GM12891 (cell line): ENCODE measurements around the gene IRF2BP2.

Experiments
- DNase-seq: peaks from one replicate; pipeline ENCODE4 v3.0.0; 2011; ENCODE audit warnings: low spot score; ENCODE audit not compliant: insufficient read length
- FAIRE-seq: peaks from 2 replicates; lab custom pipeline; 2011; peaks lifted over from hg19 to GRCh38; lab: Jason Lieb, UNC
- PAX5 ChIP-seq: IDR thresholded peaks from 2 replicates; pipeline ENCODE4 v1.6.1; 2011; ENCODE audit warnings: low read length, moderate library complexity, mild to moderate bottlenecking; ENCODE audit not compliant: insufficient read depth, severe bottlenecking
- POLR2A ChIP-seq: IDR thresholded peaks from 2 replicates; pipeline ENCODE4 v1.6.1; 2011; ENCODE audit warnings: low read depth, low read length, control low read depth
- POLR2AphosphoS5 ChIP-seq: IDR thresholded peaks from 2 replicates; pipeline ENCODE4 v1.6.1; 2011; ENCODE audit warnings: low read depth, low read length, control low read depth
- POU2F2 ChIP-seq: IDR thresholded peaks from 2 replicates; pipeline ENCODE4 v1.6.1; 2011; ENCODE audit warnings: low read depth, mild to moderate bottlenecking, control low read depth, low read length, moderate library complexity
- SPI1 ChIP-seq: IDR thresholded peaks from 2 replicates; pipeline ENCODE4 v1.6.1; 2011; ENCODE audit warnings: low read depth, low read length, control low read depth
- TAF1 ChIP-seq: IDR thresholded peaks from 2 replicates; pipeline ENCODE4 v1.6.1; 2011; ENCODE audit warnings: low read depth, low read length, control low read depth

The IRF2BP2 gene

DNA sequence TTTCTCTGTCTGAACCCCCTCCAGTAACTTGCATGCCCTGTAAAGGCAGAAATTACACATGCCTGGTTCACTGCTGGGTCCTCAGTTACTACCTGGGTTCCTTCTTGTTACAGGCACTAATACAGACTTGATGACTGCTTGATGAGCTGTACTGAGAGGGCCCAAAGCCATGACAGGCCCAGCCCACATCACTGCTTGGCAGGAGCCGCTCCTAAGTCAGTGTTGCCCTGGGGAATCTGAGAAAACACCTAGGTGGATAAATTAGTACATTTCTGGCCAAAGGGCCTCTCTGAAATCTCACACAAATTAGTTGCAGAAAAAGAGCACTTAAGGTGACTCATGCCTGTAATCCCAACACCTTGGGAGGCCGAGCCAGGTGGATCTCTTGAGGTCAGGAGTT lies 37.8 kb upstream of the IRF2BP2 start:
- DNase-seq (no peak), FAIRE-seq (no peak)
- no peak for TF ChIP-seq PAX5
- no peak for TF ChIP-seq TAF1
- TF ChIP-seq POU2F2: no peak
- no peak for TF ChIP-seq POLR2A

DNA sequence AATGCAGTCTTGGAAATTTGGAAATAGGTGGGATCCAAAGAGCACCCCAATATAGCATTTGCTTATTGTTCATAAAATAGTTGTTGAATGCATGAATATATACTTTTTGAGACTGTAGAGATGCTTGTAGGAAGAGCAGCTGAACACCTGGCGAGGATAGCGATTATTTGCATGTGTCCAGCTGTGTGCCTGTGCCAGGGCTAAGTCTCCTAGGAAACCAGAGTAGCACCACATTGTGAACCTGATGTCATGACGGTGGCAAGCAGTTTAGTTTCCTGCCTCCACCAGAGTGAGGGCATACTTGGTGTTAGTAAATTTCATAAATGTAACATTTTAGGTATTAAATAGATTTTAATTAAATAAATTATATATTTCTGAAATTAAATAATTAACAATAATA lies 37.3 kb upstream of the IRF2BP2 start:
- DNase-seq (no peak), FAIRE-seq (no peak)
- no peak for TF ChIP-seq TAF1
- TF ChIP-seq SPI1: no peak
- no peak for TF ChIP-seq POLR2AphosphoS5
- no peak for TF ChIP-seq PAX5
- TF ChIP-seq POLR2A: no peak
- no peak for TF ChIP-seq POU2F2

- no peak for FAIRE-seq
- no peak for DNase-seq
Observed at GRCh38 chr1:234645964-234646363, 36.0 kb upstream of the IRF2BP2 start.

GRCh38 chr1:234645474-234645953 lies 35.5 kb upstream of the IRF2BP2 start:
- DNase-seq (no peak), FAIRE-seq (no peak)
- no peak for TF ChIP-seq POLR2A
- TF ChIP-seq POU2F2: no peak
- no peak for TF ChIP-seq PAX5
- no peak for TF ChIP-seq SPI1
- TF ChIP-seq TAF1: no peak

More at GRCh38 chr1:234645964-234646363, 36.0 kb upstream of the IRF2BP2 start:
- TF ChIP-seq PAX5: no peak
- no peak for TF ChIP-seq POLR2AphosphoS5
- no peak for TF ChIP-seq POU2F2
- no peak for TF ChIP-seq POLR2A
- no peak for TF ChIP-seq SPI1
- no peak for TF ChIP-seq TAF1

DNA sequence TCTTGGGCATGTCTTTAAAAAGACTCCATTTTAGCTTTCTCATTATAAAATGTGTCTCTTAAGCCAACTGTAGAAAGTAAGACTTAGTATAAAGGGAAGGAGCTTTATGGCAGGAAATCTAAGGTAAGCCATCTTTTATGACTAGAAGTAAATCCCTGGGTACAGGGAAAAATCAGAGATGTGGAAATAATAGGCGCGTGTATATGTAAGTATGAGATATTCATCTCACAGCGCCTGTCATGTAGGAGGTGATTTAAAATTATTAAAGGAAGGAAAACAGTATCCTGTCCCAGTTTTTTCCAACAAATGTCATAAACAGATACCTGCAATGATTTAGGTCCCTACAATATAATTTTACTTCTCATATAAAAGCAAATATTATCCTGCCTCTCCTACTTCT lies 35.0 kb upstream of the IRF2BP2 start:
- FAIRE-seq: no peak
- DNase-seq: no peak
- TF ChIP-seq POLR2AphosphoS5: no peak
- TF ChIP-seq POU2F2: no peak
- no peak for TF ChIP-seq PAX5
- no peak for TF ChIP-seq POLR2A
- TF ChIP-seq TAF1: no peak
- no peak for TF ChIP-seq SPI1

- FAIRE-seq (no peak), DNase-seq (no peak)
- no peak for TF ChIP-seq PAX5
- no peak for TF ChIP-seq TAF1
- no peak for TF ChIP-seq POU2F2
- no peak for TF ChIP-seq POLR2A
Observed at GRCh38 chr1:234643850-234644134, 33.8 kb upstream of the IRF2BP2 start.

- no peak for TF ChIP-seq TAF1
- no peak for TF ChIP-seq PAX5
- TF ChIP-seq SPI1: no peak
- TF ChIP-seq POLR2A: no peak
- no peak for TF ChIP-seq POLR2AphosphoS5
- no peak for TF ChIP-seq POU2F2
- no peak for FAIRE-seq
- no peak for DNase-seq
Observed at GRCh38 chr1:234643111-234643849, 33.3 kb upstream of the IRF2BP2 start.

DNA sequence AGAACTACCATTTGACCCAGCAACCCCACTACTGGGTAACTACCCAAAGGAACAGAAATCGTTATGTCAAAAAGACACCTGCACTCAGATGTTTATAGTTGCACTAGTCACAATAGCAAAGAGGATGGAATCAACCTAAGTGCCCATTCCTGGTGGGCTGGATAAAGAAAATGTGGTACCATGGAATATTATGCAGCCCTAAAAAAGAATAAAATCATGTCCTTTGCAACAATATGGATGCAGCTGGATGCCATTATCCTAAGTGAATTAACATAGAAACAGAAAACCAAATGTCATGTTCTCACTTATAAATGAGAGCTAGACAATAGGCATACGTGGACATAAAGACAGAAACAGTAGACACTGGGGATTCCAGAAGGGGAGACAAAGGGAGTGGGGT lies 32.5 kb upstream of the IRF2BP2 start:
- TF ChIP-seq TAF1 (no peak), POU2F2 (no peak), PAX5 (no peak), POLR2A (no peak), POLR2AphosphoS5 (no peak), SPI1 (no peak)
- no peak for FAIRE-seq
- no peak for DNase-seq

- no peak for DNase-seq
- TF ChIP-seq SPI1 (no peak), POU2F2 (no peak), TAF1 (no peak)
- no peak for FAIRE-seq
Observed at GRCh38 chr1:234639961-234640360, 30.0 kb upstream of the IRF2BP2 start.
